HG03159 (cell line): Measurements from ENCODE around the gene HOXD11.

Experiments
- ATAC-seq: cut with Tn5 transposase; IDR thresholded peaks from one replicate; pipeline ENCODE4 v1.9.1; 2021; ENCODE audit warnings: mild to moderate bottlenecking, moderate library complexity; ENCODE audit not compliant: unreplicated experiment

The HOXD11 gene

DNA sequence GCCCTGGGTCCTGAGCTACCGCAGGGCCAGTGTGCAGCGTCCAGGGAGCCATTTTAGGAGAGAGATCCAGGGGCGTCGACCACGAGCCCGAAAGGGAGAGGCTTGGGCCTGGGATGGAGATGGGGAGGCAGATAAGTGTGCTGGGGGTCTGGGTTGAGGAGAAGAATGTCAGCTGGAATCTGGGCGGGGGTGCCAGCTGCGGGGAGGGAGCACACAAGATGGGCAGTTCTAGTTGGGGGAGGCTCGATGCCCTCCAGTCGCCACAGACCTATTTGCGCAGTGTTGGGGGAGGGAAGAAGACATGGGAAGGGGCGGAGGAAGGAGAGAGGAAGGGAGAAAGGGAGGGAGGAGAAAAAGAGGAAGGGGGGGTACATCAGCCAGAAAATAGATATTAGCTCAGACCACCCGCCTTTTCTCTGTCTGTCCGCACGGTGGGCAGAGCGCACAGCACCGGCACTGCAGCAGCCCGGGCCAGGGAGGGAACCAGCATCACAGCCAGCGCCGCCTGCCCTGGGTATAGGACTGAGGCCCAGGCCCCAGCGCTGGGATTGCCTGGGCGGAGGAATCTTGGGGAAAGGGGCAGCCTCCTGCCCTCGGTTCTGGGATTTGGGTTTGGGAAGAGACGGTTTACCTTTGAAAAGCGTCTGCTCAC is 1.9 kb upstream of the HOXD11 start:
- ATAC-seq, result no peak

GRCh38 chr2:176105730-176106580 is 1.1 kb upstream of the HOXD11 start:
- ATAC-seq, result no peak

GRCh38 chr2:176107731-176108181 is 676 bp downstream of the HOXD11 start:
- ATAC-seq, result no peak

DNA sequence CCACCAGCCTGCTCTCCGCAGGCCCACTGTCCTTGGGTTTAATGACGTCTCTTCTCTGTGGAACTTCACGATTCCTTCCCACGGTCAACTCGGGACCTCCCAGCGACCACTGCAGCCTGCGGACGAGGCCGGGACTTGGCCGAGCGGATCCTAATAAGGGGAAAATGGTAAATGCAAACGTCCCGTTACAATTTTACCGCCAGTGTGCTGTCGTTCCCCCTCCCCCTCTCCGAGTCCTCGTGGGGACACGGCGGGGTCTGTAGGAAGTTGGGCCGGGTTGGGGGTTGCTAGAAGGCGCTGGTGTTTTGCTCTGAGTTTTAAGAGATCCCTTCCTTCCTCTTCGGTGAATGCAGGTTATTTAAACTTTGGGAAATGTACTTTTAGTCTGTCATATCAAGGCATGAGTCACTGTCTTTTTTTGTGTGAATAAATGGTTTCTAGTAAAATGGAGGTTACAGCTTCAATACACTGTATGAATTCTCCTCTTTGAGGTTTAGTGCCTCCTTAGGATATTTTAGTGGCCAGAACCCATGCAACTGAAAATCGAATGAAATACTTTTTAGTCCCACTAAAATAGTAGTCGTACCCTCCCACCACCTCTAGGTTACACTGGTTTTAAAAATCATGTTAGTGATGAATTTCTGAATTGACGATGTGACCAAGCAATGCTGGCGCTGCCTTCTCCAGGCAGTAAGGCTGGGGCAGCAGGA is 2.3 kb downstream of the HOXD11 start:
- ATAC-seq, result no peak

- no peak for ATAC-seq
Measured at GRCh38 chr2:176109946-176110345, 2.9 kb downstream of the HOXD11 start.

DNA sequence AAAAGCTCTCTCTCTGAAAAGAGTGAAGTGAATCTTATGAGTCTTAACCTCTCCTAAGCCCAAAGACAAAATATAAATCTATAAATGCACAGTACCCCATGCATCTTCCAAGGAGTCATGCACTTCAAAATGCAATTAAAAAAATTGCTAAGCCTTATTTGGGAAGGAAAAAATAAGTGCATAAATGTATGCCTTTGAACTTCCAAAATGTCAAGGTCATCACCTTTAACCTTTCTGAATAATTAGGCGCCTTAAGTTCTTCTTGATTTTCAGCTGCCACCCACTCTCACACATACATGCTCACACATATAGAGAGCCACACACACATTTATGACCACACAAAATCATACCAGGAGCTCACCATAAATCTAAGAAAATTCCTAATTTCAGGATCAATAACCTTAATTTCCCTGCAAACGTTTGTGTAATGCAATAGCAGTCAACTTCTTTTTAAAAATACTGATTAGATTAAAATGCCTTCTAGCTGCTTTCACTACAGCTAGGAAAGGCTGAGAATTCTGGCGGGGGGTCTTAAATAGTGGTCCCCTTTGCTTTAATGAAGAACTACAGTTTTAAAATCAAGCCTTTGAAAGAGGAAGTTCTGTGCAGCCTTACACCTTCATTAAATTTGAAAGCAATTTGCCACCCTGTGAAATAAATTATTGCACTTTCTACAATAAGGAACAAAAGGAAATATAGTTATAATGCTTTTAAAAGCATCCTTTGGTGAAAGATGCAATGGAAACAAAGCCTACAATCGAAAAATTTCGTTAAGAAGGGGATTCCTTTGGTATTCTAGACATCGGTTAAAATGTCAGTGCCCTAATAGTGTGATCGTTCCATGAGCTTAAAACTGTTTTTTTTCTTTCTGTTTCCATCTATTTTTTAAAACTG is 3.6 kb downstream of the HOXD11 start:
- ATAC-seq, result no peak

DNA sequence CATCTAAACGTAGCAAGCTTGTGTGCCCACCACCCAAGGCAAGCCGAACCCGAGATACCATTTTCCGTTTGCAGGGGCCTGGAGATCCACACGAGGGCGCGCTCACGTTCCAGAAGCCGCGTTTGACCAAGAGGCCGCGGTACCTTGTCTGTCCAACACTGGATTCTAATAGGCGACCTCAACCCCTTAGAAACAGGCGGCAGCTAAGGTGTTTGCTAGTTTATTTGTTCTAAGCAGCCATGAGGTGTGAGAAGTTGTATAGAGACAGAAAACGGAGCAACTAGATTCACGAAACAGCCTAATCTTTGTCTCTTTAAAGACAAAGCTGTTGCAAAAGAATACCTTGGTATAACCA is 4.2 kb downstream of the HOXD11 start:
- no peak for ATAC-seq

GRCh38 chr2:176111846-176112374 is 4.8 kb downstream of the HOXD11 start:
- no peak for ATAC-seq

GRCh38 chr2:176112375-176113302 is 5.6 kb downstream of the HOXD11 start:
- ATAC-seq, result no peak

DNA sequence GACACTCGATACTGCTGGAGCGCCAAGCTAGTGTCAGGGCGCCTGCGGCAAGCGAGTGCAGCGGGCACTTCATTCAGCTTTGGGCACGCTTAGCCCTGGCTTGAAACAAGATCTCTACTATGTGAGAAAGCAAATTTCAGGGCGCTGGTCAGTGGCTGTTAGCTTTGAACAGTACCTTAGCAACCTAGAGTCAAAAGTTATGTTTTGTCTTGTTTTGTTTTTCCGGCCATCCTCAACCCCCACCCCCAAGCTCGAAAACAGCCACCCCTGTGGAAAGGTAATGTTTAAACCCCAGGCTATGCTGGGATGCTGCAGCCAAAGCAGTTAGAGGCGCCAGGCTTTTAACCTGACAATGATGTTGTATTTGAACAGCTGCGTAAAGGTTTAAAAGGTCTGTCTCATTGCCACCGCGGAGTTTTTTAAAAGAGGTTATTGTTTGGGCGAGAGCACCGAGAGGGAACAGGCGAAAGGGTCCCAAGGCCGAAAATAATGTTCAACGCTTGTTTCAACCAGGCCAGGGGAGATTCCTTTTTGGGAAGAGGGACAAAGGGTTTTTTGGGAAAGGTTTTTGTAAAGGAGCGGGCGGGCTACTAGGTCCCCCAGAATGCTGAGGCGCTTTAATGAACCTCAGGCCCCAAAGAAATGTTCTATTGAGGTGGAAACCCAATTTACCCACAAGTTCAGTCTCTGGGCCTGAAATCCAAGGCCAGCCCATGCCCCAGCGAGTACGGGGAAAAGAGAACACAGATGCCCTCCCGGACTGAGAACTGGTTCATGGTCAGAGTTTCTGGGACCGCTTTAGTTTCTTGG is 7.2 kb downstream of the HOXD11 start:
- ATAC-seq, result no peak

DNA sequence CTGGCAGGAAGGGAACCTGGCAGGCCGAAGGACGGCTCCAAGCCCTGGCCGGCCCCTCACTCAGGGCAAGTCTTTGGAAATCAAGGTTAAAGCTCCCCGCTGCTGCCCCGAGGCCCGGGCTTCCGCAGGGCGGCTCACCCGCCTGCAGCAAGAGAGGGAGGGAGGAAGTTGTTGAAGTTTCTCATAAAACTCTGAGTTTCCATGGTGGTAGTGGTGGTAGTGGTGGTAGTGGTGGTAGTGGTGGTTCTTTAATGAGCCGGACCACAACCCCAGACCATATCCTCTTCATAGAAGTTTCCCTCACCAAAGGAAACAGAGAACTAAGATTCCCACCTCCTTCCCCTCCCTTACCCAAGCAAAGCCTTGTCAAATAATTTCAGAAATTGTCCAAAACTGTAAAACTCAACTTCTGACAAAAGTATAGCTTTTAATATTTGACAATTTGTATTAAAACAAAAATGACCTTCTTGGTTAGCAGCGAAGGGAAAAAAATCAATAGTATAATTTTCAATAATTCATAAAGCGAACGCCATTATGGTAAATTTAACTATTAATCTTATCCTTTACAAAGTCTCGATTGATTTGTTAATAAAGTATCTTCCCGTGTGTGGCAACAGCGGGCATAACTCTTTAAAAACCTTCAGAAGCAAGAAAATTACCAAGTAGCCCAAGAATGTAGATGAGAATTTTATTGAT is 8.0 kb downstream of the HOXD11 start:
- no peak for ATAC-seq

DNA sequence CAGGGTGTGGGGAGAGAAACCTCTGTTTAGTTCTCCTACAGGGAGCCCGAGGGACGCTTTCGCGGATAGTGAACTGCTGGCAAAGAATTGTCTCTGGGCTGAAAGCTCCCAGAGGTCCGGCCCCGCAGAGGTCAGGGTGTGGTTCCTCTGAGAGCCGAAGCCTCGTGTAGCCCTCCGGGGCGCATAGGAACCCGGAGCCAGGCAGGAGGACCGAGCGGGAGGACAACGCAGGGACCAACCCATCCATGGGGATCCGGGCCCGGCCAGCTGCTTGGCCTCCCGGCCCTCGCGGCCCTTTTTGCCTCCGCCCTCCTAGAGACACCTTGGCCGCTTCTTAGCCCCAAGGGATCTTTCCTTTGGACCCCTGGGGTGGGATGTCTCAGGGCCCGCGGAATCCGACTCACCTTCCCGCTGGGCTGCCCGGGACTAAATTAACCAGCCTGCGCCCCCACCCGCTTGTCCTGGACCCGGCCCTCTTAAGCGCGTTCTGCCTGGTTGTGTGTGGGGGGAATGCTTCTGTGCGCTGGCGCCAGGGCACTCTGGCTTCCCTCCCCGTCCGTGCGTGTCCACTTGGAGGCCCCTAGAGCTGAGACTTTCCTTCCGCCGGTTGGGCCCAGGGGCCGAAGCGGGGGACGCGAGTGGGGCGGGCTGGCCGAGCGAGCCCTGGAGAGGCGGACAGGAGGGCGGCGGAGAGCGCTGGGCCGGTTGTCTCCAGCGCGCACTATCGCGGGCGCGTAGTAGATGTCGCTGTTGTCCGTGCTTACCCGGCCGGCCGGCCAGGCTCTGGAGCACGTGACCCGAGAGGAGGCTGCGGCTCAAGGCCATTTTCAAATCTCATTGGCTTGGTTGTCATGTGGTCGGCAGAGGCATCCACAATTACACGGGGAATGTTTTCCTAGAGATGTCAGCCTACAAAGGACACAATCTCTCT is 9.1 kb downstream of the HOXD11 start, which contains the start of gene HOXD10:
Gene HOXD10 (plus strand): TSS at position 896 of the 931 bp plus-strand sequence. CDS start 56 bp downstream, outside the sequence.
- ATAC-seq, result no peak

GRCh38 chr2:176117162-176117822 is 10.2 kb downstream of the HOXD11 start:
- no peak for ATAC-seq

GRCh38 chr2:176117823-176118371 is 10.8 kb downstream of the HOXD11 start:
- no peak for ATAC-seq

GRCh38 chr2:176118601-176119339 is 11.7 kb downstream of the HOXD11 start:
- no peak for ATAC-seq
